HCT116 (cell line): ENCODE data around the gene KIR2DL3. TPM values are rescaled to one million over a fixed set of nuclear protein-coding genes. Genes with fewer than 3 reads are reported as not detected.
"Not testable (repeated sequence)": the region's sequence is repeated elsewhere in the genome, so short reads cannot be mapped to it uniquely, and the experiment has no call there.

Source experiments
- ATAC-seq: fragments of 200-7000 bp; cut with Tn5 transposase; 2 replicates; pipeline ENCODE4 v1.9.1; 2020; ENCODE audit warnings: mild to moderate bottlenecking, moderate library complexity
- BruUV-seq: library from RNA; stranded (reverse); fragments of 400-500 nt; replicated peaks from 2 replicates; lab custom pipeline; 2021; lab: Mats Ljungman, UMichigan
- CTCF ChIA-PET: fragments of 300-600 bp; sonication (Branson Sonifier 250); formaldehyde crosslinking; loops from one replicate; lab custom pipeline; 2021; ENCODE audit warnings: antibody characterized with exemption; lab: Charles Lee
- POLR2A ChIA-PET: fragments of 300-600, 350-600 bp; sonication (Branson Sonifier 250); formaldehyde crosslinking; loops from one replicate; lab custom pipeline; 2021; ENCODE audit warnings: antibody characterized with exemption; lab: Charles Lee
- RAD21 ChIA-PET, 2 experiments: fragments of 300-600 bp; sonication (Branson Sonifier 250); formaldehyde crosslinking; loops; one replicate each; lab custom pipeline; 2023; ENCODE audit warnings: low total read pairs in 2 of 2; ENCODE audit not compliant: uncharacterized antibody in 2 of 2, unreplicated experiment in 2 of 2, low non-redundant PET in 1 of 2; lab: Charles Lee
- DNase-seq: peaks from one replicate; pipeline ENCODE4 v3.0.0-alpha.2; 2010; ENCODE audit warnings: low read depth, low spot score
- H2AFZ ChIP-seq: fragments of 200-600 bp; shearing (Covaris generic), sonication (generic); 2 replicates; pipeline ENCODE4 v1.6.1; 2017; ENCODE audit warnings: low read depth, mixed run types, mixed read lengths, antibody characterized with exemption, low read length; ENCODE audit not compliant: poor library complexity, severe bottlenecking
- H3K27ac ChIP-seq: 2 replicates; pipeline ENCODE4 v1.5.1; 2012; ENCODE audit warnings: low read depth, low read length
- H3K27me3 ChIP-seq: fragments of 200-600 bp; sonication (generic); 2 replicates; pipeline ENCODE4 v1.6.1; 2016; ENCODE audit warnings: mixed run types, low read length, mixed read lengths; ENCODE audit not compliant: insufficient read depth
- H3K36me3 ChIP-seq, 2 experiments: fragments of 200-500 bp in 1 of 2; fragments of 200-600 bp in 1 of 2; sonication (Bioruptor generic) in 1 of 2; sonication (generic) in 1 of 2; 2 replicates each; pipeline versions ENCODE4 v1.5.1 to v1.6.1; 2014 to 2016; ENCODE audit warnings: low read length in 2 of 2, inconsistent platforms in 1 of 2, mixed read lengths in 1 of 2, mixed run types in 1 of 2; ENCODE audit not compliant: insufficient read depth in 2 of 2, control insufficient read depth in 1 of 2
- H3K4me1 ChIP-seq, 2 experiments: fragments of 200-600 bp in 1 of 2; sonication (generic) in 1 of 2; 2 replicates each; pipeline versions ENCODE4 v1.5.1 to v1.6.1; 2012 to 2017; ENCODE audit warnings: low read length in 2 of 2, inconsistent platforms in 1 of 2, mild to moderate bottlenecking in 1 of 2, mixed read lengths in 1 of 2, mixed run types in 1 of 2, moderate library complexity in 1 of 2; ENCODE audit not compliant: insufficient read depth in 2 of 2, control insufficient read depth in 1 of 2
- H3K4me2 ChIP-seq: fragments of 200-600 bp; sonication (generic); 2 replicates; pipeline ENCODE4 v1.6.1; 2017; ENCODE audit warnings: mixed run types, low read length, mixed read lengths
- H3K4me3 ChIP-seq, 2 experiments: fragments of 200-600 bp in 1 of 2; sonication (generic) in 1 of 2; replicated peaks in 1 of 2; 2 replicates each; pipeline ENCODE4 v1.5.1; 2011 to 2016; ENCODE audit warnings: low read length in 2 of 2, control low read depth in 1 of 2, low read depth in 1 of 2, mild to moderate bottlenecking in 1 of 2, mixed read lengths in 1 of 2, mixed run types in 1 of 2
- H3K79me2 ChIP-seq: fragments of 200-600 bp; sonication (generic); 2 replicates; pipeline ENCODE4 v1.6.1; 2017; ENCODE audit warnings: mild to moderate bottlenecking, mixed run types, low read length, moderate library complexity, mixed read lengths; ENCODE audit not compliant: insufficient read depth
- H3K9ac ChIP-seq: fragments of 200-600 bp; sonication (generic); 2 replicates; pipeline ENCODE4 v1.6.1; 2016; ENCODE audit warnings: low read length, mixed read lengths
- H3K9me2 ChIP-seq: fragments of 200-600 bp; sonication (generic), shearing (Covaris generic); 2 replicates; pipeline ENCODE4 v1.6.1; 2017; ENCODE audit warnings: mixed run types, mild to moderate bottlenecking, moderate library complexity; ENCODE audit not compliant: insufficient read depth
- H3K9me3 ChIP-seq, 2 experiments: fragments of 200-500 bp in 1 of 2; fragments of 200-600 bp in 1 of 2; sonication (Bioruptor generic) in 1 of 2; sonication (generic) in 1 of 2; 2 replicates each; pipeline ENCODE4 v1.6.1; 2014 to 2017; ENCODE audit warnings: low read length in 2 of 2, mixed read lengths in 2 of 2, inconsistent platforms in 1 of 2, low read depth in 1 of 2, mild to moderate bottlenecking in 1 of 2, mixed run types in 1 of 2, moderate library complexity in 1 of 2; ENCODE audit not compliant: control insufficient read depth in 1 of 2, insufficient read depth in 1 of 2
- H4K20me1 ChIP-seq: fragments of 200-600 bp; sonication (generic), shearing (Covaris generic); 2 replicates; pipeline ENCODE4 v1.6.1; 2017; ENCODE audit warnings: mixed run types, mild to moderate bottlenecking, moderate library complexity; ENCODE audit not compliant: insufficient read depth
- CBX3 ChIP-seq: IDR thresholded peaks from 2 replicates; pipeline ENCODE4 v1.6.1; 2012; ENCODE audit warnings: low read depth
- CEBPB ChIP-seq: IDR thresholded peaks from 2 replicates; pipeline ENCODE4 v1.6.1; 2012; ENCODE audit warnings: low read depth
- ELF1 ChIP-seq: IDR thresholded peaks from 2 replicates; pipeline ENCODE4 v1.6.1; 2012; ENCODE audit warnings: low read depth, borderline replicate concordance
- EZH2 ChIP-seq: fragments of 200-600 bp; sonication (generic); IDR thresholded peaks from 2 replicates; pipeline ENCODE4 v1.6.1; 2017; ENCODE audit warnings: antibody characterized with exemption, mixed run types
- EZH2phosphoT487 ChIP-seq: fragments of 200-600 bp; IDR thresholded peaks from 2 replicates; pipeline ENCODE4 v1.6.1; 2018; ENCODE audit warnings: antibody characterized with exemption, borderline replicate concordance
- POLR2A ChIP-seq: IDR thresholded peaks from 2 replicates; pipeline ENCODE4 v1.7.0; 2011; ENCODE audit warnings: borderline replicate concordance; ENCODE audit not compliant: insufficient read depth, insufficient read length; ENCODE audit errors: extremely low read depth
- POLR2AphosphoS5 ChIP-seq: IDR thresholded peaks from 2 replicates; pipeline ENCODE4 v1.6.1; 2011; ENCODE audit warnings: mild to moderate bottlenecking, low read depth, low read length, moderate library complexity
- RAD21 ChIP-seq: IDR thresholded peaks from 2 replicates; pipeline ENCODE4 v1.6.1; 2012; ENCODE audit warnings: low read depth, mild to moderate bottlenecking
- SIN3A ChIP-seq: IDR thresholded peaks from 2 replicates; pipeline ENCODE4 v1.6.1; 2012; ENCODE audit warnings: low read depth
- SP1 ChIP-seq: IDR thresholded peaks from 2 replicates; pipeline ENCODE4 v1.6.1; 2012; ENCODE audit warnings: low read depth
- SRF ChIP-seq: IDR thresholded peaks from 2 replicates; pipeline ENCODE4 v1.6.1; 2012; ENCODE audit warnings: low read depth
- YY1 ChIP-seq: IDR thresholded peaks from 2 replicates; pipeline ENCODE4 v1.6.1; 2011; ENCODE audit warnings: low read length, low read depth, moderate library complexity, mild to moderate bottlenecking; ENCODE audit not compliant: insufficient replicate concordance; ENCODE audit errors: extremely low read depth
- ZFX ChIP-seq: fragments of 450-650 bp; IDR thresholded peaks from 2 replicates; pipeline ENCODE4 v1.6.1; 2017
- ZNF274 ChIP-seq: fragments of 200-500 bp; sonication (Bioruptor generic); IDR thresholded peaks from 2 replicates; pipeline ENCODE4 v1.6.1; 2014; ENCODE audit warnings: mild to moderate bottlenecking, low read depth, low read length, inconsistent platforms
- intact Hi-C: fragments of 100-400 bp; cut with micrococcal nuclease; formaldehyde crosslinking; loops from 2 replicates; pipeline ENCODE4 v1.10.0; 2022
- total RNA-seq: library from RNA; stranded (reverse); gene quantifications from one replicate; pipeline ENCODE4 v1.2.1, GENCODE V29; 2021; ENCODE audit not compliant: unreplicated experiment
- TF ChIP-seq, protein P1 (sequence below): IDR thresholded peaks from 2 replicates; pipeline ENCODE4 v1.6.1; 2012; ENCODE audit warnings: low read depth

Gene KIR2DL3
- total RNA-seq, 1 experiment from 2014 or later: not detected

DNA sequence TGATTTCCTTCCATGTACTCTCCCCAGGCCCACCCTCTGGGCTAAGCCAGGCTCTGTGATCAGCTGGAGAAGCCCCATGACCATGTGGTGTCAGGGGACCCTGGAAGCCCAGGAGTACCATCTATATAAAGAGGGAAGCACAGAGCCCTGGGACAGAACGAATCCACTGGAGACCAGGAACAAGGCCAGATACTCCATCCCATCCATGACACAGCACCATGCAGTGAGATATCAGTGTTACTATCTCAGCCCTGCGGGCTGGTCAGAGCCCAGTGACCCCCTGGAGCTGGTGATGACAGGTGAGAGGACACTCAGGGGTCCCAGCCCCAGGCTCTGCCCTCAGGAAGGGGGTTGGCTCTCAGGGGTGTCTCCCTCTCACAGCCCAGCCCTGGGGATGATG, 41.5 kb upstream of the KIR2DL3 start:
- BruUV-seq: no TSS peak
- no peaks in the 10 kb centered on the region for H3K9me3 ChIP-seq
- no peak overlapping the region for H3K27ac ChIP-seq
- ChIA-PET CTCF (no interaction called here), POLR2A (no interaction called here)
- DNase-seq (no peak), ATAC-seq (no peak)
- no peak overlapping the region for H3K4me3 ChIP-seq
- H3K4me1 ChIP-seq: no peaks in the 10 kb centered on the region
- intact Hi-C loops: no loop called here
- H3K9ac ChIP-seq: no peak overlapping the region
- no peak overlapping the region for H2AFZ ChIP-seq
- H3K36me3 ChIP-seq: no peaks in the 10 kb centered on the region
- no peak overlapping the region for H3K4me2 ChIP-seq
- no peaks in the 10 kb centered on the region for H3K79me2 ChIP-seq
- H3K9me2 ChIP-seq: no peaks in the 10 kb centered on the region
- no peaks in the 10 kb centered on the region for H4K20me1 ChIP-seq
- no peak for TF ChIP-seq ELF1
- TF ChIP-seq RAD21: no peak
- TF ChIP-seq SRF: no peak
- TF ChIP-seq YY1: no peak
- TF ChIP-seq ZNF274: no peak
- TF ChIP-seq EZH2phosphoT487: no peak
- TF ChIP-seq ZFX: no peak
- TF ChIP-seq CEBPB: no peak
- TF ChIP-seq EZH2: no peak
- no peak for TF ChIP-seq SIN3A
- no peak for TF ChIP-seq POLR2A
- TF ChIP-seq, protein P1, sequence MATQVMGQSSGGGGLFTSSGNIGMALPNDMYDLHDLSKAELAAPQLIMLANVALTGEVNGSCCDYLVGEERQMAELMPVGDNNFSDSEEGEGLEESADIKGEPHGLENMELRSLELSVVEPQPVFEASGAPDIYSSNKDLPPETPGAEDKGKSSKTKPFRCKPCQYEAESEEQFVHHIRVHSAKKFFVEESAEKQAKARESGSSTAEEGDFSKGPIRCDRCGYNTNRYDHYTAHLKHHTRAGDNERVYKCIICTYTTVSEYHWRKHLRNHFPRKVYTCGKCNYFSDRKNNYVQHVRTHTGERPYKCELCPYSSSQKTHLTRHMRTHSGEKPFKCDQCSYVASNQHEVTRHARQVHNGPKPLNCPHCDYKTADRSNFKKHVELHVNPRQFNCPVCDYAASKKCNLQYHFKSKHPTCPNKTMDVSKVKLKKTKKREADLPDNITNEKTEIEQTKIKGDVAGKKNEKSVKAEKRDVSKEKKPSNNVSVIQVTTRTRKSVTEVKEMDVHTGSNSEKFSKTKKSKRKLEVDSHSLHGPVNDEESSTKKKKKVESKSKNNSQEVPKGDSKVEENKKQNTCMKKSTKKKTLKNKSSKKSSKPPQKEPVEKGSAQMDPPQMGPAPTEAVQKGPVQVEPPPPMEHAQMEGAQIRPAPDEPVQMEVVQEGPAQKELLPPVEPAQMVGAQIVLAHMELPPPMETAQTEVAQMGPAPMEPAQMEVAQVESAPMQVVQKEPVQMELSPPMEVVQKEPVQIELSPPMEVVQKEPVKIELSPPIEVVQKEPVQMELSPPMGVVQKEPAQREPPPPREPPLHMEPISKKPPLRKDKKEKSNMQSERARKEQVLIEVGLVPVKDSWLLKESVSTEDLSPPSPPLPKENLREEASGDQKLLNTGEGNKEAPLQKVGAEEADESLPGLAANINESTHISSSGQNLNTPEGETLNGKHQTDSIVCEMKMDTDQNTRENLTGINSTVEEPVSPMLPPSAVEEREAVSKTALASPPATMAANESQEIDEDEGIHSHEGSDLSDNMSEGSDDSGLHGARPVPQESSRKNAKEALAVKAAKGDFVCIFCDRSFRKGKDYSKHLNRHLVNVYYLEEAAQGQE: no peak
- no peak for TF ChIP-seq POLR2AphosphoS5
- no peak for TF ChIP-seq CBX3
- TF ChIP-seq SP1: no peak
- TF ChIP-seq, all 23 proteins: peak for 0
- peaks cover 23% of the 10 kb centered on the region for H3K27me3 ChIP-seq
- RAD21 ChIA-PET: no interaction called here

GRCh38 chr19:54697716-54698115, 40.6 kb upstream of the KIR2DL3 start:
- ATAC-seq, RAD21 ChIA-PET, H3K9me3 ChIP-seq, H3K36me3 ChIP-seq, H2AFZ ChIP-seq, H3K9me2 ChIP-seq, H3K4me3 ChIP-seq, POLR2A ChIA-PET, intact Hi-C loops, BruUV-seq, H3K4me2 ChIP-seq, H3K27ac ChIP-seq, H3K9ac ChIP-seq, CTCF ChIA-PET, H3K79me2 ChIP-seq, H3K4me1 ChIP-seq, DNase-seq, H4K20me1 ChIP-seq: not testable (repeated sequence)
- H3K27me3 ChIP-seq: peaks cover 21% of the 10 kb centered on the region
